Measurements from ENCODE around the gene RNF4.
A peak's percentile ranks its signal among the peaks of the same experiment; 100 is the strongest.
"Not testable (repeated sequence)": the region's sequence is repeated elsewhere in the genome, so short reads cannot be mapped to it uniquely, and the experiment has no call there.

Gene RNF4

DNA sequence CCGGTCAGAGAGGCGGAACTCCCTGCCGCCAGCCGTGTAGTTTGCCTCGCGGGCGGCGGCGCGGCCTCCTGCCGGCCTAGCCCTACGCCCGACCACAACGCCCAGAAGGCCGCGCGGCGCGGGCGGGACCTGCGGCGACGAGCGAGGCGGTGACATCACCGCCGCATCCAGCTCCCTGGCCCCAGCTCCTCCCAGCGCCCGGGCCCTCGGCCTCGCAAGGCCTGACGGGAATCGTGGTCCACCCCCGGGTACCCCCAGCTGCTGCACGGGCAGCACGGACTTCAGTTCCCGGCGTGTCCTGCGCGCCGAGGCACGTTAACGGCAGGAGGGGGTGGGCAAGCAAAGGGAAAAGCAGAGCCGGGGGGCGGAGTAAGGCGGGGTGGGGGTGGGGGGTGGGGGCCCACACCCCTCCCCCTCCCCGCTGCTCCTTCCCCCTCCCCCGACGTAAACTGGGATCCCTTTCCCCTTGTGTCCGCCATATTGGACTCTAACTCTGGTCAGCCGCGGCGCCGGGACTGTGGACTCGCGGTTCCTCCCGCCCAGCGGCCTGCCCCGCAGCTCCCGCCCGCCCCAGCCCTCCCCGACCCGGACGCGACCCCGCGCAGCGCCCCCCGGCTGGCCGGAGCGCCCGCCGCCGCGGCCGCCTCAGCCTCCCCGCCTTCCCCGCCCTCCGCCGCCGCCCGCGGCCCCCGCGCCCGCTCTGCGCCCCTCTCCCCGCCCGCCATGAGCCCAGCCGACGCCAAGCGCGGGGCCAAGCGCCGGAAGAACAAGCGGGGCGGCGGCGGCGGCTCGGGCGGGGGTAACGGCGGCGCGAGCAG lies 67.5 kb downstream of the RNF4 start, which contains the start of gene FAM193A:
Gene FAM193A, plus strand, starts transcription at position 455 of the 818 bp plus-strand sequence. Its CDS starts 269 bp downstream, at position 724.
- peaks cover 28% of the 10 kb centered on the region for H3K79me2 ChIP-seq (ENCODE audit: control insufficient read depth, insufficient read depth, low read length, poor library complexity)
- H3K4me2 ChIP-seq (ENCODE audit: low read length), result peak within 1 kb of the TSS; percentile 89
- peak within 1 kb of the TSS; percentile 45 for H2BK12ac ChIP-seq (ENCODE audit: low read length)
- H3K4ac ChIP-seq (ENCODE audit: low read depth, low read length), result peak within 1 kb of the TSS; percentile 73
- H3K18ac ChIP-seq (ENCODE audit: low read length), result peak within 1 kb of the TSS; percentile 99
- peak within 1 kb of the TSS; percentile 97 for H4K12ac ChIP-seq (ENCODE audit: low read depth, low read length)
- H4K8ac ChIP-seq (ENCODE audit: low read depth, low read length), result peak within 1 kb of the TSS; percentile 88
- H3K23ac ChIP-seq (ENCODE audit: low read length), result no peak within 1 kb of the TSS
- H2AFZ ChIP-seq (ENCODE audit: insufficient read depth, low read length, poor library complexity), result peak within 1 kb of the TSS; percentile 98
- H3K4me1 ChIP-seq (ENCODE audit: control insufficient read depth in 1 of 2, insufficient read depth in 2 of 2, low read length in 2 of 2), result peaks cover 0 to 2% of the 10 kb centered on the region in 2 experiments
- H3K14ac ChIP-seq (ENCODE audit: low read length), result peak within 1 kb of the TSS; percentile 97
- H2BK120ac ChIP-seq (ENCODE audit: insufficient read depth, low read length, poor library complexity), result peak within 1 kb of the TSS; percentile 95
- peak within 1 kb of the TSS; percentile 86 for H3K27ac ChIP-seq (ENCODE audit: low read depth, low read length)
- H3K79me1 ChIP-seq (ENCODE audit: low read length), result peaks cover 13% of the 10 kb centered on the region
- no CpG with 5 or more reads among the region's 106 CpGs for WGBS (ENCODE audit: extremely low coverage, insufficient coverage, insufficient read length)
- H3K4me3 ChIP-seq (ENCODE audit: low read depth, low read length), result peak within 1 kb of the TSS; percentile 98
- H2AK5ac ChIP-seq (ENCODE audit: low read length), result peak within 1 kb of the TSS; percentile 98
- no peaks in the 10 kb centered on the region for H3K27me3 ChIP-seq (ENCODE audit: insufficient read depth, low read length)
- peak within 1 kb of the TSS; percentile 91 for H3K9ac ChIP-seq (ENCODE audit: low read length)
- H3K9me3 ChIP-seq (ENCODE audit: insufficient read depth, low read depth, low read length), result no peaks in the 10 kb centered on the region
- DNase-seq, result peak; percentile 99
- H3K36me3 ChIP-seq (ENCODE audit: control insufficient read depth in 1 of 2, insufficient read depth in 2 of 2, low read length in 2 of 2), result peaks cover 2% of the 10 kb centered on the region in 2 experiments
- H4K91ac ChIP-seq (ENCODE audit: low read depth, low read length), result peak within 1 kb of the TSS; percentile 90
- H2BK5ac ChIP-seq (ENCODE audit: low read depth, low read length, poor library complexity), result peak within 1 kb of the TSS; percentile 96

- peak overlapping the region; percentile 71 for H3K4ac ChIP-seq (ENCODE audit: low read depth, low read length)
- peak overlapping the region; percentile 86 for H3K27ac ChIP-seq (ENCODE audit: low read depth, low read length)
- H3K14ac ChIP-seq (ENCODE audit: low read length), result peak overlapping the region; percentile 63
- H3K23ac ChIP-seq (ENCODE audit: low read length), result no peak overlapping the region
- H2BK12ac ChIP-seq (ENCODE audit: low read length), result no peak overlapping the region
- peak overlapping the region; percentile 28 for H2AFZ ChIP-seq (ENCODE audit: insufficient read depth, low read length, poor library complexity)
- H2AK5ac ChIP-seq (ENCODE audit: low read length), result no peak overlapping the region
- peak overlapping the region; percentile 5 for H4K12ac ChIP-seq (ENCODE audit: low read depth, low read length)
- H3K36me3 ChIP-seq (ENCODE audit: control insufficient read depth in 1 of 2, insufficient read depth in 2 of 2, low read length in 2 of 2), result peaks cover 2% of the 10 kb centered on the region in 2 experiments
- peak overlapping the region; percentile 88 for H3K9ac ChIP-seq (ENCODE audit: low read length)
- H3K4me3 ChIP-seq (ENCODE audit: low read depth, low read length), result peak overlapping the region; percentile 98
- peak overlapping the region; percentile 57 for H3K18ac ChIP-seq (ENCODE audit: low read length)
- no peaks in the 10 kb centered on the region for H3K27me3 ChIP-seq (ENCODE audit: insufficient read depth, low read length)
- DNase-seq, result peak; percentile 40 to 71
- peak overlapping the region; percentile 37 for H4K8ac ChIP-seq (ENCODE audit: low read depth, low read length)
- peak overlapping the region; percentile 7 for H2BK5ac ChIP-seq (ENCODE audit: low read depth, low read length, poor library complexity)
- WGBS (ENCODE audit: extremely low coverage, insufficient coverage, insufficient read length), result no CpG with 5 or more reads among the region's 103 CpGs
- H4K91ac ChIP-seq (ENCODE audit: low read depth, low read length), result peak overlapping the region; percentile 76
- peaks cover 0 to 2% of the 10 kb centered on the region in 2 experiments for H3K4me1 ChIP-seq (ENCODE audit: control insufficient read depth in 1 of 2, insufficient read depth in 2 of 2, low read length in 2 of 2)
- no peak overlapping the region for H2BK120ac ChIP-seq (ENCODE audit: insufficient read depth, low read length, poor library complexity)
- H3K79me1 ChIP-seq (ENCODE audit: low read length), result peaks cover 13% of the 10 kb centered on the region
- H3K9me3 ChIP-seq (ENCODE audit: insufficient read depth, low read depth, low read length), result no peaks in the 10 kb centered on the region
- peak overlapping the region; percentile 89 for H3K4me2 ChIP-seq (ENCODE audit: low read length)
- H3K79me2 ChIP-seq (ENCODE audit: control insufficient read depth, insufficient read depth, low read length, poor library complexity), result peaks cover 35% of the 10 kb centered on the region
These were observed 68.3 kb downstream of the RNF4 start for GRCh38 chr4:2537011-2537830.

DNA sequence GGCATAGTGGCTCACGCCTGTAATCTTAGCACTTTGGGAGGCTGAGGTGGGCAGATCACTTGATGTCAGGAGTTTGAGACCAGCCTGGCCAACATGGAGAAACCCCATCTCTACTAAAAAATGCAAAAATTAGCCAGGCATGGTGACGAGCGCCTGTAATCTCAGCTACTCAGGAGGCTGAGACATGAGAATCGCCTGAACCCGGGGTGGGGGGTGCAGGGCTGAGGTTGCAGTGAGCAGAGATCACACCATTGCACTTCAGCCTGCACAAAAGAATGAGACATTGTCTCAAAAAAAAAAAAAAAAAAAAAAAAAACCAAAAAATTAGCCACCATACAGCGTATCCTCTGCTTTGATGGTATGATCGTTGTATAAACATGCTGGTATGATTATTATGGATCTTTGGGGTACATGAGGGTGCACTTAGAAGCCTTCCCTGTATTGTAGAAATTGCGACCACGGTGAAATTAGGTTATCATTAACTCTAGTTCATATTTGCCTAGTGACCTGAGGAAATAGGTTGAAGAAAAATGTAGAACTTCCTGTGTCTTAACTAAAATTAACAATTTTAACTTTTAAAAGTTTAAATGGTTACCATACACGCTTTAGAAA lies 74.8 kb downstream of the RNF4 start:
- Histone ChIP-seq H3K4ac (ENCODE audit: low read depth, low read length) (peak overlapping the region; percentile 47), H3K79me2 (ENCODE audit: control insufficient read depth, insufficient read depth, low read length, poor library complexity) (peaks cover 32% of the 10 kb centered on the region)
- H3K23ac ChIP-seq (ENCODE audit: low read length); H2AK5ac ChIP-seq (ENCODE audit: low read length); H2BK5ac ChIP-seq (ENCODE audit: low read depth, low read length, poor library complexity); H3K36me3 ChIP-seq (ENCODE audit: control insufficient read depth in 1 of 2, insufficient read depth in 2 of 2, low read length in 2 of 2); H3K79me1 ChIP-seq (ENCODE audit: low read length); H4K91ac ChIP-seq (ENCODE audit: low read depth, low read length); DNase-seq; H3K9ac ChIP-seq (ENCODE audit: low read length); H3K9me3 ChIP-seq (ENCODE audit: insufficient read depth, low read depth, low read length); H3K18ac ChIP-seq (ENCODE audit: low read length); H4K8ac ChIP-seq (ENCODE audit: low read depth, low read length); H3K4me3 ChIP-seq (ENCODE audit: low read depth, low read length); H2BK12ac ChIP-seq (ENCODE audit: low read length); H3K4me2 ChIP-seq (ENCODE audit: low read length); H4K12ac ChIP-seq (ENCODE audit: low read depth, low read length); H3K27me3 ChIP-seq (ENCODE audit: insufficient read depth, low read length); H3K14ac ChIP-seq (ENCODE audit: low read length); H3K4me1 ChIP-seq (ENCODE audit: control insufficient read depth in 1 of 2, insufficient read depth in 2 of 2, low read length in 2 of 2); H2BK120ac ChIP-seq (ENCODE audit: insufficient read depth, low read length, poor library complexity); H2AFZ ChIP-seq (ENCODE audit: insufficient read depth, low read length, poor library complexity); H3K27ac ChIP-seq (ENCODE audit: low read depth, low read length): not testable (repeated sequence)
- WGBS (ENCODE audit: extremely low coverage, insufficient coverage, insufficient read length), result no CpG with 5 or more reads among the region's 10 CpGs

- Histone ChIP-seq H3K4ac (ENCODE audit: low read depth, low read length) (peak overlapping the region; percentile 62), H4K91ac (ENCODE audit: low read depth, low read length) (no peak overlapping the region), H3K79me1 (ENCODE audit: low read length) (no peaks in the 10 kb centered on the region), H3K27ac (ENCODE audit: low read depth, low read length) (no peak overlapping the region), H3K79me2 (ENCODE audit: control insufficient read depth, insufficient read depth, low read length, poor library complexity) (peaks cover 25% of the 10 kb centered on the region), H4K12ac (ENCODE audit: low read depth, low read length) (no peak overlapping the region), H3K4me2 (ENCODE audit: low read length) (no peak overlapping the region), H3K14ac (ENCODE audit: low read length) (no peak overlapping the region), H3K36me3 (ENCODE audit: control insufficient read depth in 1 of 2, insufficient read depth in 2 of 2, low read length in 2 of 2) (peaks cover 3 to 4% of the 10 kb centered on the region in 2 experiments), H2AFZ (ENCODE audit: insufficient read depth, low read length, poor library complexity) (no peak overlapping the region), H3K27me3 (ENCODE audit: insufficient read depth, low read length) (no peaks in the 10 kb centered on the region), H2BK5ac (ENCODE audit: low read depth, low read length, poor library complexity) (no peak overlapping the region), H2AK5ac (ENCODE audit: low read length) (no peak overlapping the region), H2BK12ac (ENCODE audit: low read length) (no peak overlapping the region), H3K18ac (ENCODE audit: low read length) (no peak overlapping the region), H3K9ac (ENCODE audit: low read length) (no peak overlapping the region), H3K4me3 (ENCODE audit: low read depth, low read length) (no peak overlapping the region), H3K4me1 (ENCODE audit: control insufficient read depth in 1 of 2, insufficient read depth in 2 of 2, low read length in 2 of 2) (no peaks in the 10 kb centered on the region), H2BK120ac (ENCODE audit: insufficient read depth, low read length, poor library complexity) (no peak overlapping the region), H3K9me3 (ENCODE audit: insufficient read depth, low read depth, low read length) (no peaks in the 10 kb centered on the region), H4K8ac (ENCODE audit: low read depth, low read length) (no peak overlapping the region), H3K23ac (ENCODE audit: low read length) (no peak overlapping the region)
- no peak for DNase-seq
- no CpG with 5 or more reads among the region's 7 CpGs for WGBS (ENCODE audit: extremely low coverage, insufficient coverage, insufficient read length)
These were observed 76.6 kb downstream of the RNF4 start for GRCh38 chr4:2545321-2546013.
